ENCODE results near the gene KANSL1.
"Not testable (repeated sequence)": the region's sequence is repeated elsewhere in the genome, so short reads cannot be mapped to it uniquely, and the experiment has no call there.

KANSL1 gene, protein sequence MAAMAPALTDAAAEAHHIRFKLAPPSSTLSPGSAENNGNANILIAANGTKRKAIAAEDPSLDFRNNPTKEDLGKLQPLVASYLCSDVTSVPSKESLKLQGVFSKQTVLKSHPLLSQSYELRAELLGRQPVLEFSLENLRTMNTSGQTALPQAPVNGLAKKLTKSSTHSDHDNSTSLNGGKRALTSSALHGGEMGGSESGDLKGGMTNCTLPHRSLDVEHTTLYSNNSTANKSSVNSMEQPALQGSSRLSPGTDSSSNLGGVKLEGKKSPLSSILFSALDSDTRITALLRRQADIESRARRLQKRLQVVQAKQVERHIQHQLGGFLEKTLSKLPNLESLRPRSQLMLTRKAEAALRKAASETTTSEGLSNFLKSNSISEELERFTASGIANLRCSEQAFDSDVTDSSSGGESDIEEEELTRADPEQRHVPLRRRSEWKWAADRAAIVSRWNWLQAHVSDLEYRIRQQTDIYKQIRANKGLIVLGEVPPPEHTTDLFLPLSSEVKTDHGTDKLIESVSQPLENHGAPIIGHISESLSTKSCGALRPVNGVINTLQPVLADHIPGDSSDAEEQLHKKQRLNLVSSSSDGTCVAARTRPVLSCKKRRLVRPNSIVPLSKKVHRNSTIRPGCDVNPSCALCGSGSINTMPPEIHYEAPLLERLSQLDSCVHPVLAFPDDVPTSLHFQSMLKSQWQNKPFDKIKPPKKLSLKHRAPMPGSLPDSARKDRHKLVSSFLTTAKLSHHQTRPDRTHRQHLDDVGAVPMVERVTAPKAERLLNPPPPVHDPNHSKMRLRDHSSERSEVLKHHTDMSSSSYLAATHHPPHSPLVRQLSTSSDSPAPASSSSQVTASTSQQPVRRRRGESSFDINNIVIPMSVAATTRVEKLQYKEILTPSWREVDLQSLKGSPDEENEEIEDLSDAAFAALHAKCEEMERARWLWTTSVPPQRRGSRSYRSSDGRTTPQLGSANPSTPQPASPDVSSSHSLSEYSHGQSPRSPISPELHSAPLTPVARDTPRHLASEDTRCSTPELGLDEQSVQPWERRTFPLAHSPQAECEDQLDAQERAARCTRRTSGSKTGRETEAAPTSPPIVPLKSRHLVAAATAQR (N-terminal part only)

GRCh38 chr17:46193151-46193625 lies at the start of gene KANSL1:
Gene KANSL1 (minus strand): TSS chr17:46193429. CDS start chr17:46172143, 21,286 bp downstream.
- Histone ChIP-seq H3K27me3 (ENCODE audit: control insufficient read depth in 1 of 2, insufficient read depth in 2 of 2, low read length in 2 of 2) (no peaks in the 10 kb centered on the region), H3K4me3 (ENCODE audit: low read depth in 1 of 2, low read length in 2 of 2) (peak within 1 kb of the TSS; percentile 86 to 93), H3K27ac (ENCODE audit: low read depth, low read length) (peak within 1 kb of the TSS; percentile 98), H3K4me1 (ENCODE audit: control insufficient read depth in 1 of 2, insufficient read depth in 2 of 2, low read length in 2 of 2) (peaks cover 30 to 42% of the 10 kb centered on the region in 2 donors), H3K9ac (ENCODE audit: low read depth in 1 of 2, low read length in 2 of 2) (peak within 1 kb of the TSS; percentile 95), H3K9me3 (ENCODE audit: control insufficient read depth in 1 of 2, low read length in 2 of 2) (no peaks in the 10 kb centered on the region), H3K36me3 (ENCODE audit: control insufficient read depth in 1 of 2, insufficient read depth in 2 of 2, low read length in 2 of 2) (no peaks in the 10 kb centered on the region)

- not testable (repeated sequence) for H3K36me3 ChIP-seq (ENCODE audit: control insufficient read depth in 1 of 2, insufficient read depth in 2 of 2, low read length in 2 of 2); H3K27ac ChIP-seq (ENCODE audit: low read depth, low read length); H3K27me3 ChIP-seq (ENCODE audit: control insufficient read depth in 1 of 2, insufficient read depth in 2 of 2, low read length in 2 of 2); H3K4me3 ChIP-seq (ENCODE audit: low read depth in 1 of 2, low read length in 2 of 2); H3K9ac ChIP-seq (ENCODE audit: low read depth in 1 of 2, low read length in 2 of 2); H3K4me1 ChIP-seq (ENCODE audit: control insufficient read depth in 1 of 2, insufficient read depth in 2 of 2, low read length in 2 of 2); H3K9me3 ChIP-seq (ENCODE audit: control insufficient read depth in 1 of 2, low read length in 2 of 2)
These were observed 38.1 kb upstream of the KANSL1 start for GRCh38 chr17:46231359-46231758.

DNA sequence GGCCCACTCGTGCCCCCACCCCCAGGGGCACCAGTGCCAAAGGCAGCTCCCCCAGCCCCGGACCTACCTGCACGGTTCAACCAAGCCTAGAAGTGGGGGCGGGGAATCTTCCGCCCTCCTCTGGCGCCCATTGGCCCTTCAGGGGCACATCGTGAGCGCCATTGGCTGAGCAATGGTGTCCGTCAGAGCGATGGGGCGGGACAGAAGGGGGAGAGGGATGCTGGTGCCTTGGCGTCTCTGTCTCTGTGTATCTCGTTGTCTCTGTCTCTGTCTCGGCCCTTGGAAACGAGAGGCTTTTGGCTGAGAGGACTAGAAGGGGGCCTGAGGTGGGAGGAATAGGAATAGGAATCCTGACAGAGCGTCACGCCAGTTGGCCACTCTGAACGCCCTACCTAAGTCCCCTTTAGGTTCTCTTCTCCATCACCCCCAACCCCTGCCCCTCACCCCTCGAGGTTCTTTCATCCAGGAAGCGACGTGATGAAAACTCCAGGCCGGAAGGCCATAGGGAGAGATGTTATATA lies 32.1 kb upstream of the KANSL1 start:
- H3K4me1 ChIP-seq (ENCODE audit: control insufficient read depth in 1 of 2, insufficient read depth in 2 of 2, low read length in 2 of 2); H3K36me3 ChIP-seq (ENCODE audit: control insufficient read depth in 1 of 2, insufficient read depth in 2 of 2, low read length in 2 of 2); H3K27me3 ChIP-seq (ENCODE audit: control insufficient read depth in 1 of 2, insufficient read depth in 2 of 2, low read length in 2 of 2); H3K27ac ChIP-seq (ENCODE audit: low read depth, low read length); H3K9me3 ChIP-seq (ENCODE audit: control insufficient read depth in 1 of 2, low read length in 2 of 2); H3K9ac ChIP-seq (ENCODE audit: low read depth in 1 of 2, low read length in 2 of 2): not testable (repeated sequence)
- H3K4me3 ChIP-seq (ENCODE audit: low read depth in 1 of 2, low read length in 2 of 2), result peak overlapping the region; percentile 45 to 75

- H3K4me3 ChIP-seq (ENCODE audit: low read depth in 1 of 2, low read length in 2 of 2), result peak overlapping the region; percentile 45 to 75
- not testable (repeated sequence) for H3K36me3 ChIP-seq (ENCODE audit: control insufficient read depth in 1 of 2, insufficient read depth in 2 of 2, low read length in 2 of 2); H3K9me3 ChIP-seq (ENCODE audit: control insufficient read depth in 1 of 2, low read length in 2 of 2); H3K9ac ChIP-seq (ENCODE audit: low read depth in 1 of 2, low read length in 2 of 2); H3K27ac ChIP-seq (ENCODE audit: low read depth, low read length); H3K4me1 ChIP-seq (ENCODE audit: control insufficient read depth in 1 of 2, insufficient read depth in 2 of 2, low read length in 2 of 2); H3K27me3 ChIP-seq (ENCODE audit: control insufficient read depth in 1 of 2, insufficient read depth in 2 of 2, low read length in 2 of 2)
These were observed 31.6 kb upstream of the KANSL1 start for GRCh38 chr17:46224864-46225263.

GRCh38 chr17:46223041-46223440 lies 29.8 kb upstream of the KANSL1 start:
- not testable (repeated sequence) for H3K36me3 ChIP-seq (ENCODE audit: control insufficient read depth in 1 of 2, insufficient read depth in 2 of 2, low read length in 2 of 2)

DNA sequence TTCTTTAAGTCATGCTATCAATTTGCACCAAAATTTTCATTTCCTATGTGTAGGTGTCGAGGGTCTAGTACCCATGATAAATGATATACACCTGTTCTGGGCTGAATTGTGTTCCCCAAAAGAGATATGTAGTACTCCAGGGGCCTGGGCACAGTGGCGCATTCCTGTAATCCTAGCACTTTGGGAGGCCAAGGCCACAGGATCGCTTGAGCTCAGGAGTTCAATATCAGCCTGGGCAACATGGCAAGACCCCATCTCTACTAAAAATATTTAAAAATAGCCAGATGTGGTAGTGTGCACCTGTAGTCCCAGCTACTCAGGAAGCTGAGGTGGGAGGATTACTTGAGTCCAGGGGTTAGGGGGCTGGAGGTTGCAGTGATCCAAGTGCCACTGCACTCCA lies 23.5 kb upstream of the KANSL1 start:
- Histone ChIP-seq H3K27me3 (ENCODE audit: control insufficient read depth in 1 of 2, insufficient read depth in 2 of 2, low read length in 2 of 2) (no peaks in the 10 kb centered on the region), H3K36me3 (ENCODE audit: control insufficient read depth in 1 of 2, insufficient read depth in 2 of 2, low read length in 2 of 2) (peaks cover 6 to 9% of the 10 kb centered on the region in 2 donors), H3K27ac (ENCODE audit: low read depth, low read length) (no peak overlapping the region), H3K4me1 (ENCODE audit: control insufficient read depth in 1 of 2, insufficient read depth in 2 of 2, low read length in 2 of 2) (peaks cover 3 to 6% of the 10 kb centered on the region in 2 donors), H3K9ac (ENCODE audit: low read depth in 1 of 2, low read length in 2 of 2) (no peak overlapping the region), H3K9me3 (ENCODE audit: control insufficient read depth in 1 of 2, low read length in 2 of 2) (no peaks in the 10 kb centered on the region), H3K4me3 (ENCODE audit: low read depth in 1 of 2, low read length in 2 of 2) (no peak overlapping the region)

More at GRCh38 chr17:46223041-46223440, 29.8 kb upstream of the KANSL1 start:
- not testable (repeated sequence) for H3K4me3 ChIP-seq (ENCODE audit: low read depth in 1 of 2, low read length in 2 of 2); H3K4me1 ChIP-seq (ENCODE audit: control insufficient read depth in 1 of 2, insufficient read depth in 2 of 2, low read length in 2 of 2); H3K9me3 ChIP-seq (ENCODE audit: control insufficient read depth in 1 of 2, low read length in 2 of 2); H3K27me3 ChIP-seq (ENCODE audit: control insufficient read depth in 1 of 2, insufficient read depth in 2 of 2, low read length in 2 of 2); H3K27ac ChIP-seq (ENCODE audit: low read depth, low read length); H3K9ac ChIP-seq (ENCODE audit: low read depth in 1 of 2, low read length in 2 of 2)

DNA sequence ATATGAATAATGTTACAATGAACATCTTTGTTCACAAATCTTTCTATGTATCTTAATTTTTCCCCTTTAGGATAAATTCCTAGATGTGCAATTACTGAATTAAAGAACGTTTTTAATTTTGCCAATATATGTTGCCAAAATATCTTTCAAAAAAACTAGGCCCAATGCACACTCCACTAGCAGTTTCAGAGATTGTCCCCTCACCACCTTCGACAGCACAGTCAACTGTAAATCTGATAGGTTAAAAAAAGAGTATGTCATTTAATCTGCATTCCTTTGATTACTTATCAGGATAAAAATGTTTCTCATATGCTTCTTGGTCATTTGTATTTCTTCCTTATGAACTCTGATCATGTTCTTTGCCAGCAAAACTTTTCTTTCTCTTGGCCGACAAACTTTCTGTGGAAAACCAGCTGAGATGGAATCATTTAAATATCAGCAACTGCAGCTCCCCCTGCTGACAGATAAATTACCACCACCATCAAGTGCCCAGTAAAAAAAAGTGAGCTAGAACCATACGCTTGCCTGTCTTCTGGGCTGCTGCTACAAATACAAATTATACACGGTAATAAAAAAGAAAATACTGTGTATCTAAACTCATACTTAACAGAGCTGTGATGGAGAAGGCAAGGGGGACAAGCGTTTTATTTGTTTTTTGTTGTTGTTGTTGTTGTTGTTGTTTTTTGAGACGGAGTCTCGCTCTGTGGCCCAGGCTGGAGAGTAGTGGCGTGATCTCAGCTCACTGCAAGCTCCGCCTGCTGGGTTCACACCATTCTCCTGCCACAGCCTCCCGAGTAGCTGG lies 19.6 kb upstream of the KANSL1 start:
- Histone ChIP-seq H3K4me1 (ENCODE audit: control insufficient read depth in 1 of 2, insufficient read depth in 2 of 2, low read length in 2 of 2) (peaks cover 3 to 6% of the 10 kb centered on the region in 2 donors), H3K36me3 (ENCODE audit: control insufficient read depth in 1 of 2, insufficient read depth in 2 of 2, low read length in 2 of 2) (peaks cover 3 to 9% of the 10 kb centered on the region in 2 donors), H3K4me3 (ENCODE audit: low read depth in 1 of 2, low read length in 2 of 2) (no peak overlapping the region), H3K9me3 (ENCODE audit: control insufficient read depth in 1 of 2, low read length in 2 of 2) (no peaks in the 10 kb centered on the region), H3K27me3 (ENCODE audit: control insufficient read depth in 1 of 2, insufficient read depth in 2 of 2, low read length in 2 of 2) (no peaks in the 10 kb centered on the region), H3K27ac (ENCODE audit: low read depth, low read length) (no peak overlapping the region), H3K9ac (ENCODE audit: low read depth in 1 of 2, low read length in 2 of 2) (no peak overlapping the region)

GRCh38 chr17:46208997-46209396 lies 15.8 kb upstream of the KANSL1 start:
- Histone ChIP-seq H3K4me3 (ENCODE audit: low read depth in 1 of 2, low read length in 2 of 2) (no peak overlapping the region), H3K4me1 (ENCODE audit: control insufficient read depth in 1 of 2, insufficient read depth in 2 of 2, low read length in 2 of 2) (peaks cover 3 to 6% of the 10 kb centered on the region in 2 donors), H3K9ac (ENCODE audit: low read depth in 1 of 2, low read length in 2 of 2) (no peak overlapping the region), H3K9me3 (ENCODE audit: control insufficient read depth in 1 of 2, low read length in 2 of 2) (peaks cover 0 to 6% of the 10 kb centered on the region in 2 donors), H3K27me3 (ENCODE audit: control insufficient read depth in 1 of 2, insufficient read depth in 2 of 2, low read length in 2 of 2) (no peaks in the 10 kb centered on the region), H3K36me3 (ENCODE audit: control insufficient read depth in 1 of 2, insufficient read depth in 2 of 2, low read length in 2 of 2) (no peaks in the 10 kb centered on the region), H3K27ac (ENCODE audit: low read depth, low read length) (no peak overlapping the region)

- H3K27me3 ChIP-seq (ENCODE audit: control insufficient read depth in 1 of 2, insufficient read depth in 2 of 2, low read length in 2 of 2), result no peaks in the 10 kb centered on the region
- peaks cover 7 to 16% of the 10 kb centered on the region in 2 donors for H3K4me1 ChIP-seq (ENCODE audit: control insufficient read depth in 1 of 2, insufficient read depth in 2 of 2, low read length in 2 of 2)
- H3K9me3 ChIP-seq (ENCODE audit: control insufficient read depth in 1 of 2, low read length in 2 of 2), result peaks cover 0 to 6% of the 10 kb centered on the region in 2 donors
- H3K4me3 ChIP-seq (ENCODE audit: low read depth in 1 of 2, low read length in 2 of 2), result no peak overlapping the region
- no peaks in the 10 kb centered on the region for H3K36me3 ChIP-seq (ENCODE audit: control insufficient read depth in 1 of 2, insufficient read depth in 2 of 2, low read length in 2 of 2)
- H3K9ac ChIP-seq (ENCODE audit: low read depth in 1 of 2, low read length in 2 of 2), result no peak overlapping the region
- no peak overlapping the region for H3K27ac ChIP-seq (ENCODE audit: low read depth, low read length)
These were observed 12.7 kb upstream of the KANSL1 start for GRCh38 chr17:46205975-46206374.

Measured in duodenal mucosa (tissue), 2 donors.